Endodermal cell (in vitro differentiated cells): ENCODE results near the gene SBK1. TPM values are rescaled to one million over a fixed set of nuclear protein-coding genes. Genes with fewer than 3 reads are reported as not detected.

Experiments
- DNase-seq: peaks from one replicate; pipeline ENCODE4 v3.0.0-alpha.2; 2017
- H3K27ac ChIP-seq: 2 replicates; pipeline ENCODE4 v1.5.1; 2013; ENCODE audit warnings: mild to moderate bottlenecking, low read depth, low read length, moderate library complexity
- H3K27me3 ChIP-seq: 2 replicates; pipeline ENCODE4 v1.6.1; 2013; ENCODE audit warnings: mild to moderate bottlenecking, low read length, moderate library complexity; ENCODE audit not compliant: insufficient read depth, control insufficient read depth, poor library complexity, severe bottlenecking
- H3K36me3 ChIP-seq: 2 replicates; pipeline ENCODE4 v1.7.0; 2013; ENCODE audit warnings: mild to moderate bottlenecking, low read length, moderate library complexity; ENCODE audit not compliant: control insufficient read depth, insufficient read depth
- H3K4me1 ChIP-seq: one replicate; pipeline ENCODE4 v1.7.0; 2013; ENCODE audit warnings: low read length; ENCODE audit not compliant: control insufficient read depth, insufficient read depth
- H3K4me3 ChIP-seq: 2 replicates; pipeline ENCODE4 v1.5.1; 2013; ENCODE audit warnings: mild to moderate bottlenecking, low read length, moderate library complexity
- H3K9ac ChIP-seq: 2 replicates; pipeline ENCODE4 v1.6.1; 2013; ENCODE audit warnings: mild to moderate bottlenecking, low read length, moderate library complexity; ENCODE audit not compliant: poor library complexity, severe bottlenecking; ENCODE audit errors: extremely low read depth
- H3K9me3 ChIP-seq: 2 replicates; pipeline ENCODE4 v1.6.1; 2013; ENCODE audit warnings: mild to moderate bottlenecking, low read length, moderate library complexity; ENCODE audit not compliant: control insufficient read depth
- H3K27ac Mint-ChIP-seq: 2 replicates; pipeline ENCODE4 v1.8.0; 2020; ENCODE audit warnings: mixed read lengths
- H3K27me3 Mint-ChIP-seq: 2 replicates; pipeline ENCODE4 v1.8.0; 2021; ENCODE audit warnings: mild to moderate bottlenecking, mixed read lengths; ENCODE audit not compliant: insufficient read depth
- H3K36me3 Mint-ChIP-seq: 2 replicates; pipeline ENCODE4 v1.8.0; 2020; ENCODE audit warnings: low read depth, mixed read lengths
- H3K4me1 Mint-ChIP-seq: 2 replicates; pipeline ENCODE4 v1.8.0; 2020; ENCODE audit warnings: mixed read lengths
- H3K4me3 Mint-ChIP-seq: 2 replicates; pipeline ENCODE4 v1.8.0; 2020; ENCODE audit warnings: mild to moderate bottlenecking, moderate library complexity, mixed read lengths
- H3K9me3 Mint-ChIP-seq: 2 replicates; pipeline ENCODE4 v1.8.0; 2020; ENCODE audit warnings: mild to moderate bottlenecking, mixed read lengths
- WGBS, 2 experiments: methylation state at CpG; one replicate each; pipeline versions ENCODE4 v1.1.5 to v1.1.7; 2013; ENCODE audit warnings: missing lambda C conversion rate in 2 of 2, mixed read lengths in 1 of 2; ENCODE audit not compliant: insufficient coverage in 1 of 2, insufficient read length in 1 of 2; 5-methylcytosine and 5-hydroxymethylcytosine counted together
- total RNA-seq, 2 donors: library from RNA; stranded (reverse); fragmentation: NEBNext Ultra II Directional in 1 of 2; extraction: Animal tissue kit (Norgen Biotek cat#: 25700) in 1 of 2; gene quantifications; 2 replicates in 1 of 2; 3 replicates in 1 of 2; pipeline ENCODE4 v1.2.1, GENCODE V29; 2021
- TF ChIP-seq, protein P1 (sequence below): fragments of 200-600 bp; sonication (generic); conservative IDR thresholded peaks from 2 replicates; pipeline ENCODE4 v1.5.0; 2021; ENCODE audit warnings: antibody characterized with exemption, mild to moderate bottlenecking

The SBK1 gene
- total RNA-seq, 2 donors from 2014 or later, result 55.9 to 62.5 TPM

- WGBS, 2 experiments, result 87 to 88% methylated on average over 3 to 5 of the region's 5 CpGs
- Histone ChIP-seq H3K27me3 (no peaks in the 10 kb centered on the region), H3K9ac (no peak overlapping the region), H3K36me3 (peaks cover 21% of the 10 kb centered on the region), H3K4me3 (no peak overlapping the region), H3K4me1 (peaks cover 11% of the 10 kb centered on the region), H3K27ac (no peak overlapping the region), H3K9me3 (no peaks in the 10 kb centered on the region)
- DNase-seq, result no peak
- Mint-ChIP-seq H3K27me3 (no peaks in the 10 kb centered on the region), H3K4me1 (peaks cover 20% of the 10 kb centered on the region), H3K36me3 (peaks cover 37% of the 10 kb centered on the region), H3K27ac (no peak overlapping the region), H3K4me3 (no peak overlapping the region), H3K9me3 (no peaks in the 10 kb centered on the region)
- TF ChIP-seq, protein P1, sequence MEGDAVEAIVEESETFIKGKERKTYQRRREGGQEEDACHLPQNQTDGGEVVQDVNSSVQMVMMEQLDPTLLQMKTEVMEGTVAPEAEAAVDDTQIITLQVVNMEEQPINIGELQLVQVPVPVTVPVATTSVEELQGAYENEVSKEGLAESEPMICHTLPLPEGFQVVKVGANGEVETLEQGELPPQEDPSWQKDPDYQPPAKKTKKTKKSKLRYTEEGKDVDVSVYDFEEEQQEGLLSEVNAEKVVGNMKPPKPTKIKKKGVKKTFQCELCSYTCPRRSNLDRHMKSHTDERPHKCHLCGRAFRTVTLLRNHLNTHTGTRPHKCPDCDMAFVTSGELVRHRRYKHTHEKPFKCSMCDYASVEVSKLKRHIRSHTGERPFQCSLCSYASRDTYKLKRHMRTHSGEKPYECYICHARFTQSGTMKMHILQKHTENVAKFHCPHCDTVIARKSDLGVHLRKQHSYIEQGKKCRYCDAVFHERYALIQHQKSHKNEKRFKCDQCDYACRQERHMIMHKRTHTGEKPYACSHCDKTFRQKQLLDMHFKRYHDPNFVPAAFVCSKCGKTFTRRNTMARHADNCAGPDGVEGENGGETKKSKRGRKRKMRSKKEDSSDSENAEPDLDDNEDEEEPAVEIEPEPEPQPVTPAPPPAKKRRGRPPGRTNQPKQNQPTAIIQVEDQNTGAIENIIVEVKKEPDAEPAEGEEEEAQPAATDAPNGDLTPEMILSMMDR, result no peak
Observed at GRCh38 chr16:28300327-28300726, 8.0 kb downstream of the SBK1 start.

DNA sequence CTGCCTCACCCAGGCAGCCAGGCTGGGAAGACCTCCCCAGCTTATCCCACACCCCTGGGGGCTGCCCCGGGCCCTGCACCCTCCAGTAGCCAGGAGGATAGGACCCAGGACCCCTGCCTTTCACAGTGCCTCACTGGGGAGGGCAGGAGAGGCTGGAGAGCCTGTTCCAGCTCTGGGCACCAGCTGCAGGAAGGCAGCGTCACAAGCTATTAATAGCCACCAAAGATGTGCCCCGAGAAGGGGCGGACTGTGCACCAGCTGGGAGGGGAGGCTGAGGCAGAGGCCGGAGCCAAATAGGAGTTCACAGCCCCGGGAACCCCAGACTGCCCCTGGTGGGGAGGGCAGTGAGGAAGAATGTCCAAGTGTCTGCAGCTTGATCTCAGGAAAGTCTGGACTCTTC lies 8.8 kb downstream of the SBK1 start:
- no peaks in the 10 kb centered on the region for H3K27me3 Mint-ChIP-seq
- TF ChIP-seq, protein P1, result no peak
- H3K4me3 Mint-ChIP-seq, result no peak overlapping the region

DNA sequence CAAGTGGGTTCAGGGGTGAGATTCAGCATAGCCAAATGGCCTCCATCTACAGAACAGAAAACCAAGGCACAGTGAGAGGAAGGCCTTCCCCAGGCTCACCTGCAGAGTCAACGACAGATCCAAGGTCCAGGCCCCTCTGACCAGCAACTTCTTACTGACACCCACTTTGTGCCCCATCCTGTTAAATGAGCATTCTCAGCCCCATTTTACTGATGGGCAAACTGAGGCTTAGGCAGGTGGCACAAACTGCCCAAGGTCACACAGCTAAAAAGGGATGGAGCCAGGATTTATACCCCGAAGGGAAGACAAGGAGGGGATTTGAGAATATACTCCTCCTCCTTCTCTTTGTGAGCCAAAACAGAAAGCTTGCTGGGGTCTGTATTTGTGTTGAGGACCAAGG lies 9.3 kb downstream of the SBK1 start:
- Histone ChIP-seq H3K9me3 (no peaks in the 10 kb centered on the region), H3K4me1 (peaks cover 11% of the 10 kb centered on the region), H3K9ac (no peak overlapping the region), H3K27ac (no peak overlapping the region), H3K4me3 (no peak overlapping the region), H3K27me3 (no peaks in the 10 kb centered on the region), H3K36me3 (peaks cover 16% of the 10 kb centered on the region)
- Mint-ChIP-seq H3K9me3 (no peaks in the 10 kb centered on the region), H3K4me1 (peaks cover 18% of the 10 kb centered on the region), H3K27me3 (no peaks in the 10 kb centered on the region), H3K36me3 (peaks cover 37% of the 10 kb centered on the region), H3K27ac (no peak overlapping the region), H3K4me3 (no peak overlapping the region)
- TF ChIP-seq, protein P1, result no peak
- WGBS, 2 experiments, result 98 to 100% methylated on average over 1 to 2 of the region's 2 CpGs
- no peak for DNase-seq

More for the DNA sequence above, 8.8 kb downstream of the SBK1 start:
- Mint-ChIP-seq H3K27ac (no peak overlapping the region), H3K36me3 (peaks cover 40% of the 10 kb centered on the region), H3K9me3 (no peaks in the 10 kb centered on the region), H3K4me1 (peaks cover 19% of the 10 kb centered on the region)
- Histone ChIP-seq H3K9me3 (no peaks in the 10 kb centered on the region), H3K36me3 (peaks cover 21% of the 10 kb centered on the region), H3K4me1 (peaks cover 11% of the 10 kb centered on the region), H3K27me3 (no peaks in the 10 kb centered on the region), H3K9ac (no peak overlapping the region), H3K27ac (no peak overlapping the region), H3K4me3 (no peak overlapping the region)
- DNase-seq, result no peak
- 94 to 98% methylated on average over 6 of the region's 6 CpGs for WGBS, 2 experiments
